Activated CD8-positive, alpha-beta T cell treated with anti-CD3 and anti-CD28 coated beads for 36 hours (primary cell): ENCODE data around the gene DPY19L1. TPM values are rescaled to one million over a fixed set of nuclear protein-coding genes. Genes with fewer than 3 reads are reported as not detected.

Experiments used
- ATAC-seq: fragments of 200-7000 bp; cut with Tn5 transposase; one replicate; pipeline ENCODE4 v1.10.0; 2021; ENCODE audit warnings: mild to moderate bottlenecking, moderate library complexity
- CTCF ChIA-PET: fragments of 350-600 bp; sonication (Branson Sonifier 250); formaldehyde crosslinking; loops from one replicate; lab custom pipeline; 2021; ENCODE audit warnings: antibody characterized with exemption; lab: Charles Lee
- POLR2A ChIA-PET: fragments of 350-600 bp; sonication (Branson Sonifier 250); formaldehyde crosslinking; loops from one replicate; lab custom pipeline; 2021; ENCODE audit warnings: antibody characterized with exemption; lab: Charles Lee
- DNase-seq: peaks from one replicate; pipeline ENCODE4 v3.0.0-alpha.2; 2020
- H3K27ac Mint-ChIP-seq: one replicate; pipeline ENCODE4 v1.8.0; 2021; ENCODE audit warnings: mild to moderate bottlenecking, mixed read lengths
- H3K27me3 Mint-ChIP-seq: one replicate; pipeline ENCODE4 v1.8.0; 2021; ENCODE audit warnings: mixed read lengths
- H3K36me3 Mint-ChIP-seq: one replicate; pipeline ENCODE4 v1.8.0; 2021; ENCODE audit warnings: low read depth, mixed read lengths
- H3K4me1 Mint-ChIP-seq: one replicate; pipeline ENCODE4 v1.8.0; 2021; ENCODE audit warnings: low read depth, mixed read lengths
- H3K4me3 Mint-ChIP-seq: one replicate; pipeline ENCODE4 v1.8.0; 2021; ENCODE audit warnings: mild to moderate bottlenecking, moderate library complexity, mixed read lengths
- H3K9me3 Mint-ChIP-seq: one replicate; pipeline ENCODE4 v1.8.0; 2021; ENCODE audit warnings: mixed read lengths
- intact Hi-C: fragments of 100-400 bp; cut with micrococcal nuclease; formaldehyde crosslinking; loops from one replicate; pipeline ENCODE4 v1.10.0; 2022
- total RNA-seq, 2 experiments: library from RNA; stranded (reverse); gene quantifications; one replicate each; pipeline ENCODE4 v1.2.3, GENCODE V29; 2021
- TF ChIP-seq, protein P1 (sequence below): fragments of 200-600 bp; IDR thresholded peaks from one replicate; pipeline ENCODE4 v1.8.0; 2022; ENCODE audit warnings: antibody characterized with exemption, mild to moderate bottlenecking

Gene DPY19L1
- total RNA-seq, 2 experiments from 2014 or later: 7.4 to 7.5 TPM

DNA sequence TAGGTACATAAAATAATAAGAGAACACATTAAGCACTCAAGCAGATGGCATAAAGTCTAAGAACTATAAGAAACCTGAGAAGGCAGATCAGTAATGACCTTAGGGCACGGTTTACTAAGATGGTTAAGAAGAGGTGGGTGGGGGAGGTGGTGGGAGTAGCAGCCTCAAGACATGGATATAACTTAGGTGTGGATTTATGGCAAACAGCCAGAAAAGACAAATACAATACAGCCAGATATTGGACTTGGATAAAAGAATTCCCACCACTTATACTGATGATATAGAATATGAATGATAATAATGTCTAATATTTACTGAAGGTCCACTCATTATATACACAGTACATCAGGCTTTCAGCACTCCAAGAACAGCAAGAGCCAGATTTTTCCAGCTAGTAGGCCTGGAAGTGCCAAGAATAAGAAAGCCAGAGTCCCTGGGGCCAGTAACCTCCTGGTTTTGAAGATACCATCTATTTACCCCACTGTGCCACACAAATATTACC is 11.9 kb downstream of the DPY19L1 start:
- Mint-ChIP-seq H3K27me3 (no peaks in the 10 kb centered on the region), H3K9me3 (no peaks in the 10 kb centered on the region), H3K27ac (no peak overlapping the region), H3K4me1 (no peaks in the 10 kb centered on the region), H3K4me3 (no peak overlapping the region), H3K36me3 (no peaks in the 10 kb centered on the region)
- no peak for ATAC-seq
- intact Hi-C loops: no loop called here
- ChIA-PET POLR2A (no interaction called here), CTCF (no interaction called here)
- no peak for DNase-seq
- TF ChIP-seq, protein P1, sequence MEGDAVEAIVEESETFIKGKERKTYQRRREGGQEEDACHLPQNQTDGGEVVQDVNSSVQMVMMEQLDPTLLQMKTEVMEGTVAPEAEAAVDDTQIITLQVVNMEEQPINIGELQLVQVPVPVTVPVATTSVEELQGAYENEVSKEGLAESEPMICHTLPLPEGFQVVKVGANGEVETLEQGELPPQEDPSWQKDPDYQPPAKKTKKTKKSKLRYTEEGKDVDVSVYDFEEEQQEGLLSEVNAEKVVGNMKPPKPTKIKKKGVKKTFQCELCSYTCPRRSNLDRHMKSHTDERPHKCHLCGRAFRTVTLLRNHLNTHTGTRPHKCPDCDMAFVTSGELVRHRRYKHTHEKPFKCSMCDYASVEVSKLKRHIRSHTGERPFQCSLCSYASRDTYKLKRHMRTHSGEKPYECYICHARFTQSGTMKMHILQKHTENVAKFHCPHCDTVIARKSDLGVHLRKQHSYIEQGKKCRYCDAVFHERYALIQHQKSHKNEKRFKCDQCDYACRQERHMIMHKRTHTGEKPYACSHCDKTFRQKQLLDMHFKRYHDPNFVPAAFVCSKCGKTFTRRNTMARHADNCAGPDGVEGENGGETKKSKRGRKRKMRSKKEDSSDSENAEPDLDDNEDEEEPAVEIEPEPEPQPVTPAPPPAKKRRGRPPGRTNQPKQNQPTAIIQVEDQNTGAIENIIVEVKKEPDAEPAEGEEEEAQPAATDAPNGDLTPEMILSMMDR: no peak

DNA sequence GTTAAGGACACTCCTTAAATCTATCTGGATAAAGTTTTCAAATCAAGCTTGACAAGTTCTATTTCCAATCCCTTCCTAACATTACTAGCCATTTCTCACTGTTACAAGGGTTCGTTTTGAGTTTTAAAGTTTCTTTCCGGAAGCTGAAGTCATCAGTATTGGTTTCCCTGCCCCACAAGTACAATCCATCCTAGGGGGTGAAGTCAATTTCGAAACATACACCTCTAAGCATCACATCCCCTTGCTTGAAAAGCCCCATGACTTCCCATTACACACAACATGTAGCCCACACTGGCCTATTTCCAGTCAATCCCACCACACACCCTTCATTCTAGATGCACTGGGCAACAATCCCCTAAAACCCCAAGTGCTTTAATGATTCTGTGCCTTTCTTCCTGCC is 13.0 kb downstream of the DPY19L1 start:
- ChIA-PET POLR2A (no interaction called here), CTCF (no interaction called here)
- Mint-ChIP-seq H3K27ac (no peak overlapping the region), H3K4me3 (no peak overlapping the region), H3K9me3 (no peaks in the 10 kb centered on the region), H3K36me3 (no peaks in the 10 kb centered on the region), H3K27me3 (no peaks in the 10 kb centered on the region), H3K4me1 (peaks cover 1% of the 10 kb centered on the region)
- TF ChIP-seq, protein P1: no peak
- intact Hi-C loops: no loop called here
- ATAC-seq: no peak
- no peak for DNase-seq

DNA sequence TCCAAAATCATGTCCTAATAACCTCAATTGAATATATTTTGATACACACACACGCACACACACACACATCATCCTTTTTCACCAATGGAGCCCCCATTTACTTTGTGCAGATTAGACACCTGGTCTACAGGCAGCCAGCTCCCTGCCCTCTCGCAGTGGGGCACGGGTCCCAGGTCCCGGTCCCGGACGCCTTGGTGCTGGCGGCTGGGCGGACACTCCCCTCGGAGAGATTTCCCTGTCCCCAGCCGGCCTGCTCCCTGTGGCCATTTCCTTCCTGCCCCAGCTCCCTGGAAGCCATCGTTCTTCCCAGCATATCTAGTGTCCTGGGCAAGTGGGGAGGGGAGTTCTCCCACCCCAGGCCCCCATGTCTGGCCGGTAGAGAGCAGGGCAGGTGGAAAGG is 14.6 kb downstream of the DPY19L1 start:
- DNase-seq (no peak), ATAC-seq (no peak)
- no peak overlapping the region for H3K4me3 Mint-ChIP-seq
- H3K27me3 Mint-ChIP-seq: no peaks in the 10 kb centered on the region
- POLR2A ChIA-PET: no interaction called here
- CTCF ChIA-PET: no interaction called here
- intact Hi-C loops: no loop called here
- H3K4me1 Mint-ChIP-seq: peaks cover 2% of the 10 kb centered on the region
- TF ChIP-seq, protein P1: no peak
- H3K36me3 Mint-ChIP-seq: no peaks in the 10 kb centered on the region
- no peaks in the 10 kb centered on the region for H3K9me3 Mint-ChIP-seq
- no peak overlapping the region for H3K27ac Mint-ChIP-seq

DNA sequence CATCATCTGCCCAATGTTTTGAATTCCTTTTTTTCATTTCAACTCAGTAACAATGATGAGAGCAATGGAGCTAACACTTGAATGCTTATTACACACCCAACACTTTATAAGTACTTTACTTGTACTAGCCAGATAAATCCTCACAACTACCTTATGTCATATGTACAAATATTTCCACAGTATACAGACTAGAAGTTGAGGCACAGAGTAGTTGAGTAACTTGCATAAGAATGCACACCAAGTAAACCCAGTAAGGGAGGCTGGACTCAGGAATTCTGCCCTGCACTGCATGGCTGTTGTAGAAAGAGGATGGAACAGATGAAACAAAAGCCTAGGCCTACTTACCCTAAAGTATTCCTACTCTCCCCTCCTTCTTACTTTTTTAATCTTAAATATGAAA is 15.8 kb downstream of the DPY19L1 start:
- ATAC-seq (no peak), DNase-seq (no peak)
- intact Hi-C loops: no loop called here
- ChIA-PET CTCF (no interaction called here), POLR2A (no interaction called here)
- Mint-ChIP-seq H3K4me3 (no peak overlapping the region), H3K9me3 (no peaks in the 10 kb centered on the region), H3K27me3 (no peaks in the 10 kb centered on the region), H3K36me3 (no peaks in the 10 kb centered on the region), H3K4me1 (peaks cover 2% of the 10 kb centered on the region), H3K27ac (no peak overlapping the region)
- TF ChIP-seq, protein P1: no peak

DNA sequence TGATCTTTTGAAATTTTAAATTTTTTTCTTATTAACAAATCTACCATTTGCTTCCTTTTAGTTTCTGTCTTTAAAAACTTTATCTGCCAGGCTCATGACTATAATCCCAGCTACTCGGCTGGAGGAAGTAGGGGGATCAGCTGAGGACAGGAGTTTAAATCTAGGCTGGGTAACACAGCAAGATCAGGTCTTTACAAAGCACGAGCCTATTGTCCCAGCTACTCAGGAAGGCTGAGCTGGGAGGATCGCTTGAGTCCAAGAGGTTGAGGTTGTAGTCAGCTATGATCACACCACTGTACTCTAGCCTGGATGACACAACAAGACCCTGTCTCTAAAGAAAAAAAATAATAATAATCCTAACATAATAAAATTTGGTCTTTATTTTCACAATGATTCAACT is 17.5 kb downstream of the DPY19L1 start:
- Mint-ChIP-seq H3K4me1 (peaks cover 2% of the 10 kb centered on the region), H3K9me3 (no peaks in the 10 kb centered on the region), H3K27me3 (no peaks in the 10 kb centered on the region), H3K36me3 (peaks cover 6% of the 10 kb centered on the region), H3K27ac (no peak overlapping the region), H3K4me3 (no peak overlapping the region)
- no peak for DNase-seq
- intact Hi-C loops: no loop called here
- TF ChIP-seq, protein P1: no peak
- ChIA-PET POLR2A (no interaction called here), CTCF (interaction anchor here (0.7 kb wide), 1 partner anchor 9 kb away, joined by 3 read pairs; no protein-coding TSS in a partner anchor)
- no peak for ATAC-seq
